Hematopoietic multipotent progenitor cell treated with erythropoietin and hydrocortisone succinate and interleukin-3 and kit ligand, for 6 days (in vitro differentiated cells): ENCODE results near the gene FILIP1L.
A peak's percentile ranks its signal among the peaks of the same experiment; 100 is the strongest.
"Not testable (repeated sequence)": the region's sequence is repeated elsewhere in the genome, so short reads cannot be mapped to it uniquely, and the experiment has no call there.

Experiments
- DNase-seq: peaks from one replicate; pipeline ENCODE4 v3.0.0-alpha.2; 2015

FILIP1L gene

DNA sequence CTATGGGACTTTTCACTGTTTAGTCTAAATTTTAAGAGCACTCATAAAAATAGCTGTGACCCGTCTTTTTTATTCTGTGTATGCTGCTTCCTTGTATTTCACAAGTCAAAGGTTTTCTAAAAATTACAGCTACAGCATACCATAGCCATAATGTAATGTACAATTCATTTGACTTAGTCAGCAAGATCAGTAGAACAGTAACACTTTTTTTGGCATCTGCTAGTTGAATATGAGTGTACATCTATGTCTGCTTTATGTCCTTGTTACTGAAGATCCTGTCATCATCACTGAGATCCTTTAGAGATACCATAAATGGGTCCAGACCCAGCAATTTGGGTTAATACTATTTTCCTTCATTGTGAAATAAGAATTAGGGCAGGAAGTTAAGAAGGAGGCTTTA lies 254.5 kb downstream of the FILIP1L start:
- no peak for DNase-seq

DNA sequence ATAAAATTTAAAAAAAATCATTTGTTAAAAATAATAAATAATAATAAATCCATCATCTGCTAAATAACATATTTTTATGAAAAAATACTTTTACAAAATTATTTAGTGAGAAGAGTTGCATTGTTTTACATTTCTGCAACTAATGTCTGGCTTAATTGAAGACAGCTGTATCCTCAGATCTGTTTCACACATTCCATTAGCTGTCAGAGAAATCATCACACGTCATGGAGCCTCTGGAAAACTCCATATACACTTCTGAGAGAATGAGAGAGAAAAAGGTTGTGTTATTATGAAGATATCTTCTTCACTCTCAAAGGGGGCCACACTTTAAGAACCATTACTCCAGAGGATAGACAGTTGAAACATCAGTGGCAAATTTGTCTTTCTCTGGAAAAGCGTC lies 255.8 kb downstream of the FILIP1L start:
- DNase-seq, result no peak

DNA sequence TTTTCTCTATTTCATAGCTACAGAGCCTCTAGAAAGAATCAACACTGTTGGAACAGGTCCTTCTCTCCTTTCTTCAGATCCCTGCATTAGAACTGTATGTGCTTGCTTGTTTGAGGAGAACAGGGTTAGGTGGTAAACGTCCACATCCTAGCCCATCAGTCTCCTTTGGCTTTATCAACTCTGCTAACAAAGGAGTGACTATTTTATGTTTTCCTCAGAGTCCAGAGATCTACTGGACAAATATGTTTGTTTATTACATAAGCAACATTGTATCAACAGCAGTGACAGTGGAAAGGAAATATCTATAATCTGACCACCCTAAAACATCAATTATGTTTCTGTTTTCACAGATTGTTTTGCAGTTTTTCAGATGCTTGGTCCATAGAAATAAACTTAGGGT lies 257.0 kb downstream of the FILIP1L start:
- DNase-seq, result no peak

DNA sequence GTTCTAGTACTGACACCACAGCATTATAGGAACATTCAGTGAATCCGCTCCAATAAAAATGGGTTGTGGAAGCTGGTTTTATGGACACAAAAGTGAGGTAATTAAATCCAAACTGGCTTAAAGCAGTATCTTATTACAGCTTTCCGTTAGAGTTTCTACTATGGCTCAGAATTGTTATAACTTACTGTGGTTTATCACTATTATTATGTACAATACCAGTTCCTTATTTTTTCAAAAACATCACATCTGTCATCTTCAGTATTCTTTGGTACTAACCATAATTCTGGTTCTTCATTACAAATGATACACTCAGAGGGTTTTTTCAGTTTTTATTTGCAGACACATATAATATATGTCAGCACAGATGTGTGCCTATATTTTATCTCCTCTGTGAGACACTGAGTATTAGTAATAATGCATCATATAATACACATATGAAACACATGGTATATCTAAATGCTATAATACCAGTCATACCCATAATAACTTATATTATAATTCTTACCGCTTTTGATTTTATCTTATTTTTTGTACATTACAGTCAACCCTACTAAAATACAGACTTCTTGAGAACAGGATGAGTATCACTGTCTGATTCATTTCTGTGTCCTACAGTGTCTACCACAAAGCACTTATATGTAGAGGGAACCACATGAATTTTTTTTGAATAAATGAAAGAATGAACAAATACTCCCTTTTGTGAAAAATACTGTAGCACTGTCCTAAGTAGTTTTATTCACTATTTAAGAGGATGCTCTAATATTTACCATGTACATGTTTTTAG lies 257.7 kb downstream of the FILIP1L start:
- DNase-seq, result no peak

DNA sequence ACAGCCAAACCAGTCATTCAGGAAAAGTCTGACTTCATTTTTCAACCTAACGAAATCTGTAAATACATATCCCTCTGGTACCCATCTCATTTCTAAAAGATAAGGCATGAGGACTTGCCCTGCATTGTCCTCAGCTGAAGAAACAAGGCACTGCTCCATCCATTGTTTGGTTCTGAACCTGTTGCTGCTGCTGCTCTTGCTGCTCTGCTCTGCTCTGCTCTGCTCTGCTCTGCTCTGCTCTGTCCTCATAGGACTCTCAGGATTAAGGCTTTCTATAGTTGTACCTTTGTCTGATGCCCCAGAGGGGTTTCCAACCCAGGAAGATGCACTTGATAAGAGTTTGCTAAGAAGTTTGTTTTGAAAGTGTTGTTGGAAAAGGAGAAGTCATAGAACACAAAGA lies 258.4 kb downstream of the FILIP1L start:
- DNase-seq, result no peak

DNA sequence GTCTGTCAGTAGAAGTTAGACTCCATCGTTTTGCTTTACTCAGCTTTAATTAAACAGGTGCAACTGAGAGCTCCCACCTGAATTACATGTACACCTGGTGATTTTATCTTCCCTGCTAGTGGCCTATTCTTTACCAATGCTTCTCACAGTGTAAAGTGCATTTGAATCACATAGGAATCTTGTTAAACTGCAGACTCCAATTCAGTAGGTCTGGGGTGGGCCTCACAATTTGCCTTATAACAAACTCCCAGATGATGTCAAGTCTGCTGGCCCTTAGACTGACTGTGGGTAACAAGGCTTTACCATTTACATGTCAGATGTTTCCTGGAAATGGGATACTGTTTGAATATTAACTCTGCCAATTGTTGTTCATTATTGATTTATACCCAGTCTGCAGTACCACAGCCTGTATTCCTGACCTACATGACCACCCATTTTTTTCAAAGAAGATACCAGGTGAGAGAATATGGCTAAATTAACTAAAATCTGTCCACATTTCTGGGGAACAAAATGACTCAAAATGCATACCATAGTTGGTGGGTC lies 259.5 kb downstream of the FILIP1L start:
- no peak for DNase-seq

DNA sequence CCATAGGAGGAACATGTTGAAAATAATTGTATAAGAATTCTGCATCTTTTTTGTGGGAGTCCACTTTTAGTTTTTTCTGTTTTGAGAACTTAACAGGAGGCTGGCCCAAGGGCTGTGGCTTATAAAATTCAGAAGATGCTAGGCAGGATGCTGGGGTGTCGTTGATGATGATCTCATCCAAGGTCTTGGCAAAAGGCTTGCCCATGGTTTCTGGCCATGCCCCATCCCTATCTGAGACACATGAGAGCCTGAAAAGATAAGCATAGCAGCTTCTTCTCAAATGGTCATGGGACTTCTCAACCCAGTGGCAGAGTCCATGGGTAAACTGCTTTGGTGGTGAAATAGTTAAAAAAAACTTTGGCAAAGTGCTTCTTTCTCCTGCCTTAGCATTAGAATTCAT lies 261.4 kb downstream of the FILIP1L start:
- no peak for DNase-seq

DNA sequence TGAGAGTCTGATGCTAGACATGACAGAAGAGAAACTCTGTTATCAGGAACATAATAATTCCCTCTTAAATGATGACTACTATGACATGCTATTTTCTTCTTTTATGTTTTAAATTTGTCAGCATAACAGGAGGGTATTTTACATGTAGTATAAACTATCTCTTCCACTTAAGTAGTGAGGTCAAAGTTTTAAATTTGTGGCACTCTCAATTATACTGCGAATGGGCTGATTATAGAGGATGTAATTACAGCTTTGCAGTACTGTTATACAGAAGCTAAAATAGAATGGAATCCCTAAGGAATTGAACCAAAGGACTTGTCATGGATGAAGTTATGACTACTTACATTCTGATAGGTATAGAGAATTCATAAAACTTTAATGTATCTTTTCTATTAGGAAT lies 262.3 kb downstream of the FILIP1L start:
- no peak for DNase-seq

DNA sequence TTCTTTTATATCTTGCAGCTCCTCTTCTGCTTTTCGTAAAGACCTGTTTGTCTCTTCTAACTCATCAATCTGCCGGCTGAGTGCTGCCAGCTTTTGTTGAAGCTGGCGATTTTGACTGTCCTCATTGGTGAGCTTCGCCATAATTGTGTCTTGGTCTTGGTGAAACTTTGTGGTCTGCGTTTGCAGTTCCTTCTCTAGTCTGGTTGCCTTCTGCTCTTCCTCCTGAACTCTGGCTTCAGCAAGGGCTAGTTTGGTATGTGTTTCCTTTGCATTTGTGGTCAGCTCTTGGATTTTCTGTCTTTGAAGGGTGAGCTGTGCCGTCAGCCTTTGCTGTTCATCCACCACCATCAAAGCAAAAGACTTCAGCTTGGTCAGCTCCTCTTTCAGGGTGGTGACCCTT lies 263.7 kb downstream of the FILIP1L start:
- no peak for DNase-seq

DNA sequence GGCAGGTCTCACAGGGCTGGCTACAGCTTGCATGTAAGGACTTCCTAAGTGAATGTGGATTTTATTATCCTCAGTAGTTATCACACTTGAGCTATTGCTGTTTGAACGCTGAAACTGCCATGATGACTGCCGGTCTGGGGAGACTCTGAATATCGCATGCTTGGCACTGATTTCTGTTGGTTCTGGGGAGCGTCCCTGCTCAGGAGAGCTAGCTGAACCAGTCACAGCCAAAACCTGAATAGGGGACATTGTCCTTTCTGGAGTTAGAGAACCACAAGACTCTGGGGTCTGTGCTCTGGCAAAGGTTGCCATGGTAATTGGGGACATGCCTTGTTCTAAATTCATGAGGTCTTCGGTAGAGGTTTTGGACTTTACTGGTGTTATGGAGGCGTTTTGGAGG lies 265.9 kb downstream of the FILIP1L start:
- no peak for DNase-seq

DNA sequence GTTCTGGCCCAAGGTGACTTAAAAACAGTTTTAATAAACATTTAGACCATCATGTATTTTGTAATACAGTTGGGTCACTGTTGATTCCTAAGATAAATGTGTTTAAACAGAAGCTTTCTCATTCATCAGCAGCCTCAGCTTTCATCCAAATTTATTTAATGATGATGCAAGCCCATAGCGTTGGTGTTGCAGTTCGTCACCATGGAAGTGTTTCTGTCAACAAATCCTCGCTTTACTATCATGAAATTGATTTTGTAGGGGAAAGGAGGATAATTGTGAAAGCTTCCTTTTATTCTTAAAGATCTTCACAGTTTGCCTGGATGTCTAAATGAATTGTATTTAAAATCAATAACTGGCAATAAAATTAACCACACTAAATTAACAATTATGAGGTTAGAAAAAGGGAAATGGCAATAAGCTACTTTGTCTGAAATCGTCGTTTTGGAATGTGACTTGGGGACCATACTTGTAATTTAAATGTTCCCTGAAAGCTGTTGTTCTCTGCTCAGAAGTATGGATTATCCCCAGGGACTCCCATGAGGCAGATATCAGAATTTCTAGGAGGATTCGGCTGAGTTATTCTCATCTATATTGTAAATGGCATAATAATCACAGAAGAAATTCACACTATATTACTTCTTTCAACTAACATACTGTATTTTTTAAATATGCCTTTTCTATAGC lies 267.7 kb downstream of the FILIP1L start:
- DNase-seq, result no peak

DNA sequence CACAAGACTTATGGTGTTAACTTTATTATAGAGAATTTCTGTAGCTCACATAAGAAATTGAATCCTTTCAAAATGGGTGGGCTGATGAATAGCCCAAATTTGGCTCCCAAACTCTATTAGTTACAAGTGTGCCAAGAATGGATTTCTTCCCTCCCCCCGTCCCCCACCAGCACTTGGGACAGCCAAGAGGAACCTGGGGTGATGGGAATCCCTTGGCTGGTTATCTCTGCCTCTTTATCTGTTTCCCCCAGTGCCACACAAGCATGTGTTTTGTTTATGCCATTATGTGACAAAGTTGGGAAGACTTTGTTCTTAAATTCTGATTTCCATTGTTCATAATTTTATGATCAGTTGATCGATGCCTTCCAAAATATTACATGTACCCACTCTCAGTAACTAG lies 268.3 kb downstream of the FILIP1L start:
- DNase-seq, result peak; percentile 34

DNA sequence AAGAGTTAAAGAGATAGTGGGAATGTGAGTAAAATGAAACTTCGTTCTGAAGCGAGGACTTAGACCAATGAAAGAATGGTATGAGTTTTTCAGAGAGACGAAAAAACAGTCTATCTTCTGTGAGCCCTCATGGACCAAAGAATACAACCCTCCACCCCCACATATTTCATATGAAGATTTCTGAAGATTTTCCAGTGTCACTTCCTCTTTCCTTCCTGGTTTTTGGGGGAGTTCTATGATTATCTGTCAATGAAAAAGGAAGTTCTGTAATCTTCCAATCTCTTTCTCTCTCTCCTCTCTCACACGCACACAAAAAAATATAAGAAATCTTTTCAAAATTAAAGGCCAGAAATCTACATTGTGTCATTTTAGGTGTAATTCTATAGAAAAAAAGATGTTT lies 269.0 kb downstream of the FILIP1L start:
- DNase-seq, result peak; percentile 29

DNA sequence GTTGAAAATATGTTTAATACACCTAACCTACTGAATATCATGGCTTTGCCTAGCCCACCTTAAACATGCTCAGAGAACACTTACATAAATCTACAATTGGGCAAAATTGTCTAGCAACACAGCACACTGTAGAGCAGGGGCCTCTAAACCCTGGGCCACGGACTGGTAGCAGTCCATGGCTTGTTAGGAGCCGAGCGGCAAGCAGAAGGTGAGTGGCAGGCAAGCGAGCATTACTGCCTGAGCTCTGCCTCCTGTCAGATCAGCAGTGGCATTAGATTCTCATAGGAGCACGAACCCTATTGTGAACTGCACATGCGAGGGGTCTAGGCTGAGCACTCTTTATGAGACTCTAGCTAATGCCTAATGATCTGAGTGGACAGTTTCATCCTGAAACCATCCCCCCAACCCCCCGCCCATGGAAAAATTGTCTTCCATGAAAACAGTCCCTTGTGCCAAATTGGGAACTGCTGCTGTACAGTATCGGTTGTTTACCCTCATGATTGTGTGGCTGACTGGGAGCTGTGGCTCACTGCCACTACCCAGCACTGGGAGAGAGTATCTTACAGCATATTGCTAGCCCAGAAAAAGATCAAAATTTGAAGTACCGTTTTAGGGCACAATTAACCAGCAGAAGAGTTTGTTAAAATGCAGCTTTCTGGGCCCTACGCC lies 270.6 kb downstream of the FILIP1L start:
- DNase-seq, result no peak

DNA sequence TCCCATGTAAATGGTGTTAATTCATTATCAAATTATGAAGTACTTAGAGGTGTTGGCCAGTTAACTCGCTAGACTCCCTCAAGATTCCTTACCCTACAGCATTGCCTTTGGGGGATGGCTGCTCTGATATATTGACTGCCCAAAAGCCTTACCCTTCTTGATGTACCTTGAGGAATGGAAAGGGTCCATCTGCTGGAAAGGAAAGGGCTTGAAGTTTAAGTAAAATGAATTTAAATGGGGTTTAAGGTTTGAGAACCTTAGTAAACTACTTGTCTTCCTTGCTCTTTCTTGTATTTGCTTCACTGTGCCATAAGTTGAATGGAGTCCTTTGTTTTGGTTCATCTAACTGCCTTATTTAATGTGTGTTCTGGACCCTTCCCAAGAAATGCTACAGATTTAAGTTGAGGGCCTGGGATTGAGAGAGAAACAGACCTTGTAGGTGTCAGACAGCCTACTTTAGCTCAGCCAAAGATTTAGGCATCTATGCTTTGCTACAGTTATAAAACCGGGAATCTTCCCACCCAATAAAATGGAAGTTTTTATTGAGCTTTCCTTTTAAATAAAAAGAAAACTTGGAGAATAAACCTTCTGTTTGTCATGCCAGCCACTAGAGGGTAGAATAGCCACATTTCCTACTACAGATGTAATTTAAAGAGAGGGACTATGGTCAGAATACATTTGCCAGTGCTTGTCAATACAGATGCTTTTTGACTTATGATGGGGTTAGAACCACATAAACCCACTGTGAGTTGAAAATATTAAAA lies 271.3 kb downstream of the FILIP1L start:
- DNase-seq, result peak; percentile 68

DNA sequence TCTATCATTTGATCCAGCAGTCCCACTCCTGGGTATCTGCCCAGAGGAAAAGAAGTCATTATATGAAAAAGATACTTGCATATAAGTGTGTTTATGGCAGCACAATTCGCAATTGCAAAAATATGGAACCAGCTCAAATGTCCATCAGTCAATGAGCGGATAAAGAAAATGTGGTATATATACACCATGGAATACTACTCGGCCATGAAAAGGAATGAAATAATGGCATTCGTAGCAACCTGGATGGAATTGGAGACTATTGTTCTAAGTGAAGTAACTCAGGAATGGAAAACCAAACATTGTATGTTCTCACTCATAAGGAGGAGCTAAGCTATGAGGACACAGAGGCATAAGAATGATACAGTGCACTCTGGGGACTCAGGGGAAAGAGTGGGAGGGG lies 272.4 kb downstream of the FILIP1L start:
- not testable (repeated sequence) for DNase-seq

DNA sequence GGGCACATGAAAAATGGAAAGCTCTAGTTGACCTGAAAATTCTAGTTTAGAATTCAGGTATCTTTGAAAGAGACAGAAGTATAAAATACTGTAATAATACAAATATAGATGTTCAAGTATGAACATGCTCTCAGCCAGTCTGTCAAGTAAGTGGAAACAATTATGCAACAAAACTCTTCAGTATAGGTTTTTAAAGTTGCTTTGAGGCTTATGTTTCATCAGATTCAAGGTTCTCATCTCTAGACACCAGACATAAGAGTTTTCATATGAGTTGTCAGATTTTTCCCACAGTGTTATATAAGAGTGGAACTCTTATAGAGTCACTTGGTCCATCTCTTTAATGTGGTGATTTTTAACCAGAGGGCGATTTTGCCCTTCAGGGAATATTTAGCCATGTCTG lies 274.7 kb downstream of the FILIP1L start:
- no peak for DNase-seq

DNA sequence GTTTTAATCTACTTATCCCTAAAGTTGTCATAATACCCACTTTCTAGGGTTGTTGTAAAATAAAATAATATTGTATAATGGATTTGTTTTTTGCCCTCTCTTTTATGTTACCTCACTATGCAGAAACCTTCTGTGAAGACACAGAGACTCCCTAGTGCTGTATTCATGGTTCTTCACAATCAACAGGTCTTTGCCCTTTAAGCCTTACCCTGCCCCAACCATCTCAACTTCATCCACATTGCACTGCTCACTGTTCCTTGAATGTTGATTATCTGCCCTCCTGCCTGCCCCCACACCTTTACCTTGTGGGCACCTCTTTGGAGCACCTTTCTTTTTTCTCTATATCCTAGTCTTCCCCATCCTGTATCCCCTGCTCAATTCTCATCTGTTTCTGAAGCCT lies 275.5 kb downstream of the FILIP1L start:
- DNase-seq, result no peak

DNA sequence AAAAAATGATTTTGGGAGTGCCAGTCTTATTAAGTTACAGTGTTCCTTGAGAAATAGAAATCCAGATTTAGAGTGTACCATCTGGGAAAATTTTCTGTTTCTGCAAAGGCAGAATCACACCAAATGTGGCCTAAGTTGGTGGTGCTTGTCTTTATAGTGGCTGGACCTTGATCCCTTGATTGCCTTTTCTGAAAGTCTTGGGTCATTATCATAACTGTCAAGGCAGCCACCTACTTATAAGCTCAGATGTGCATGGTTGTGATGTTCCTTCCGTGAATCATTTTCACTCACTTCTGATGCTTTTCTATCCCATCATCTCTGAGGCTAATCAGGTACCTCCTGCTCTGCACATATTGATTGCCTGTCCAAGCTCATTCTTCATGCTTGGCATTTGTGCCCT lies 276.6 kb downstream of the FILIP1L start:
- DNase-seq, result no peak

DNA sequence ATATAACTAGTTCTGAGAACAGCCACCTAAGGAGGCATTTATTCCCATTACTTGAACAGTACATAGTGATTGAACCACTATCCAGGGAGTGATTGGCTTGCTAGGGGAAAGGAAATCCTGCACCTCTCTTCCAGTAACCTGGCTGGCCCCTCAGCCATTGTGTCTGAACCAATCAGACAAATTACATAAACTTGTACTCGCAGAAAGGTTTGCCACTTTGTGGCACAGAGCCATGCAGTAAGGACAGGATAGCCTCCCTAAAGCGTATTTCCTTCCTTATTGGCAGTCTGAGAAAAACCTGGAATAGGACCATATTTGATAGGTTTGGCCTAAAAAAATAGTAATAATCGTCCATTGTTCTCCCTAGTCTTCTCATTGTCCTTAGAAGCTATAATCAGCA lies 277.6 kb downstream of the FILIP1L start:
- no peak for DNase-seq

DNA sequence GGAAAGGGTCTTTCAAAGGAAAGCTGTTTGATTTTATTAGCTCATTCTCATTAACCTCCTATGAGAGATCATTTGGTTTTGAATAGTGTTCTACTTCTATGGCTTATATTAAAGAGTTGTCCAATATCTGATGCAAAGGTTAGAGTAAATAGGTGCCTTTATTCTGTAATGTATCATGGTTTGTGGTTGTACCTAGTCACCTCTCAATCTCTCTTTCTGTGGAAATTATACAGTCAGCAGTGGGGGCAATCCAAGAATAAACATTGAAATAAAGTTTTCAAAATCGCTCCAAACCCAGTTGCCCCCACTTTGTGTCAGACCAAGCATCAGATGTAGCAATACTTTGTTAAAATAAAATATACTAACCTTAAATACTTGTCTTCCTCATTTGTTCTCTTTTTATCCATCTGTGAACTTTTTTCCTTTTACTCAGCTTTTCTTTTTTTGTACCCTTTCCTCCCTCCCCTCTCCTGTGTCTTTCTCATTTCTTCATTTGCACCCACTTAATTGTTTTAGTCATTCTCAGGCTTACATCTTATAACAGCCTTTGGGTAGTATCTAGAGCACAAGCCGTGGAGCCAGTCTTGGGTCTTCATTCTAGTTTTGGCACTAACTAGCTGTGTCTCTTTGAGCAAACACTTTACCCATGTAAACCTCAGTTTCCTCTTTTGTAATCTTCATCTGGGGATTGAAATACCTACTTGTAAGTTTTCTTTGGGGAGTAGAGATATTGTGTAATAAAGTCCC lies 279.9 kb downstream of the FILIP1L start:
- DNase-seq, result no peak

DNA sequence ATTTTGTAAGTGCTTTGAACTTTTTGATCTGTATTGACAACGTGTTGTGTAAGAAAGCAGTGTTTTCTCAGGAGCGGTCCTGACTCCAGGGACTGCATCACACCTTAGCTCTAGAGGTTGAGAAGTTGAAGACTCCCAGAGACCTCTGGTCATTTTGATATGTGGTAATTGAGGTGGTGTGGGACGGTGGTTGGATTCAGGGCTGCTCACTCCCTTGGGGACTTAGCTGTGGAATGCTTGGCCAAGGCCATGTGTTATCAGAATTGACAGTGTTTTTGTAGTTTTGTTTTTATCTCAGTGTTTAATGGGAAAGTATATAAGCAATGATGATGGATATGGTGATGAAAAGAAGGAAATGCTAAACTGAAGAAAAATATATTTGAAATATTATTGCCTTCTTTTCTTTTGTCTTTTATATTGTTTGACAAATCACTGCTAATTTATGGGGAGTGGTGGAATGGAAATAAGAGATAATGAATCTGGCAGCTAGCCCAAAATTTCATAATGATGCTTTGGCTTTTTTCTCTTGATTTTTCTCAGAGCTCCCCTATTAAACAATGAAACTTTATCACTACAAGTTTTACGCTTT lies 280.6 kb downstream of the FILIP1L start:
- peak; percentile 61 for DNase-seq
